ENCODE results near the gene SCGB1A1.
A peak's percentile ranks its signal among the peaks of the same experiment; 100 is the strongest.

SCGB1A1 gene

GRCh38 chr11:62398011-62398994 is 20.5 kb upstream of the SCGB1A1 start:
- DNase-seq (ENCODE audit: low read depth) = peak; percentile 15

- DNase-seq (ENCODE audit: low read depth) = no peak
Observed at GRCh38 chr11:62399172-62399877, 19.5 kb upstream of the SCGB1A1 start.

GRCh38 chr11:62399878-62400266 is 19.0 kb upstream of the SCGB1A1 start:
- no peak for DNase-seq (ENCODE audit: low read depth)

DNA sequence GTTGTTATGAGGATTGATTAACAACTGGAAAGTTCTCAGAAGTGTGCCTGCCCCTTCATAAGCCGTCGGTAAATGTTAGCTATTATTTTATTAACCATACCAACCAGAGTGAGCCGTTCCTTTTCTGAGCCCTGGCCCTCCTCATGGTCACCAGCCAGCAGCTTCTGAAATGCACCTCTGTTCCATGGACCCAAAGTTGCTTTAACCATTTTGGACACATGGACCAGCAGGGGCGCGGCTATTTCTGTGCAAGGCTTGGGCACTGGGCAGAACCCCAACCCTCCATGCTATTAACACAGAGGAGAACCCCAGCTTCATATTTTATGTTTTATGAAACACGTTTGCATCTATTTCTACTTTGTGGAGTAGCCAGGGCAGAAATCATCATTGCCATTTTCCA is 18.6 kb upstream of the SCGB1A1 start:
- no peak for DNase-seq (ENCODE audit: low read depth)

DNA sequence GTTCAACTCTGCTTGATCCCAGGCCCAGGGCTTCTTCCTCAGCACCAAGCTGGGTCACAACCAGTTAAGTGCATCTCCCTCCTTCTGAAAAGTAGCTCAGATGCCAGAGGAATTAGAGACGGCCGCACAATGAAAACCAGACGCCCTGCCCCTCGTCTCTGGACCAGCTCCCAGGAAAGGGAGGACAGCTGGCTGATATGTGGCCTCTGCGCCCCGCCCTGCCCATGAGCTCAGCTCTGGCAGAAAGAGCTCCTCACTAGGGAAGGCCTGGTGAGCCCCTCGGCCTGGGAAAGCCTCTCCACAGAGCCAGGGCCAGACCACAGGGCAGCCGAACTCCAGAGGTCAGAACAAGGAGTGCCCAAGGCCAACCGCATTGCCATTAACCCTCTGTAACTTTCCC is 18.1 kb upstream of the SCGB1A1 start:
- peak; percentile 91 for DNase-seq (ENCODE audit: low read depth)

DNA sequence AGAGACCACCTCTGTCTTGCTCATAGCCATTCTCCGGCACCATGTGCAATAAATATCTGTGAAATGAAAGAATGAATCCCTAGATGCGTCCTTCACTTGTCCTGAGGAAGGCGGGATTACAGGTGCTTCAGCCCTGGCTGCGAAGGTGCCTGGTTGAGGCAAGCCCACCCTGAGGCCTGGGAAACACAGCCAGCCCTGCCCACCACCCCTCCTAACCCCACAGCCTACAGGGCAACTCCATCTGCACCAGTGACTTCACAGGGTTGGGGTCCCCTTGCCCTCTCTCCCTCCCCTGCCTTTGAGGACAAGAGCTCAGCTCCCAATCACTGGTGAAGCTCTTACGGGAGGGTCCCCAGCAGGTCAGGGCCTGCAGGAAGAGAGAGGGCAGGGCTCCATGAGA is 17.5 kb upstream of the SCGB1A1 start:
- DNase-seq (ENCODE audit: low read depth) = no peak

DNA sequence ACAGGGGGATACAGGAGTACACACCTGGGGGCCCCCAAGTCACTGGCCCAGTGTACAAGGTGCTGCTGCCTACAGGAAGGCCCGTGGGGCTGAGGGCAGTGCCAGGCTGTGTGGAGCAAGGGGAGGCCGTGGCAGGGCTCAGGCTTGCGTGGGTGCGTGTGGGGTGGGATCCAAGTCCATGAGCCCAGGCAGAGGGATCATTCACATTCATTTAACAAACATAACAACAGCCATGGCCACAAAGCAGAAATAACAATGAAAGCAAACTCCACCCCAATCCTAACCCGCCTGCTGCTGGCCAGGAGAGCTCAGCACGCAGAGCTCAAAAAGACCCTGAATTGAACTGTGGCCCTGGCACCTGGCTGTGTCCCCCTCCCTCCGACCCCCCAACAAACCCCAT is 17.0 kb upstream of the SCGB1A1 start:
- no peak for DNase-seq (ENCODE audit: low read depth)

GRCh38 chr11:62402226-62402959 is 16.4 kb upstream of the SCGB1A1 start:
- DNase-seq (ENCODE audit: low read depth) = no peak

DNA sequence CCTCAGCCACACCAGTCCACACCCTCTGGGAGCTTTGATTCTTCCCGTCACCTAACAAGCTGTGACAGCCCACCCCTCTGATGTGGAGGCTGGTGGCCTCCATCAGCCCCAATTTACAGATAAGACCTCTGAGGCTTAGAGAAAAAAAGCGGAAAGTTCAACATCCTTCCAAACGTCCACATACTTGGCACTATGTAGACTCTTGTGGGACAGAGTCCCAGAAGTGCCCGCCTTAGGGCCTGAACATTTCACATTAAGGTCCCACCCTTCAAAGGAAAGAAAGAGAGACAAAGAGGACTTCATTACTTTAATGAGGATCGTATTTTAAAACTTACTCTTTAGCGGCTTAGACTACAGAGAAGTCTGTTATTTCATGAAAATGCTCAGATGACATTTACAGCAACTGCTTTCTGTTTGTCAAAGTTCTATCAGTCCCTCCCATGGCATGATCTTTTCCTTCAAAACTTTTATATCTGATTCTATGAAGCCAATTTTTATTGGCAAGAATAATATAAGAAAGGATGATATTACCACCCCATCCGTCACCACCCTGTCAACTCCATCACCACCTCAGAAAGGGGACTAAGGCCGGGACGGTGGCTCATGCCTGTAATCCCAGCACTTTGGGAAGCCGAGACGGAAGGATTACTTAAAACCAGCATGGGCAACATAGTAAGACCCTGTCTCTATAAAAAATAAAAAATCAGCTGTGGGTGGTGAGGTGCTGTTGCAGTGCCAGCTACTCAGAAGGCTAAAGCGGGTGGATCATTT is 15.7 kb upstream of the SCGB1A1 start:
- DNase-seq (ENCODE audit: low read depth) = no peak

GRCh38 chr11:62404435-62404834 is 14.4 kb upstream of the SCGB1A1 start:
- DNase-seq (ENCODE audit: low read depth) = no peak

- no peak for DNase-seq (ENCODE audit: low read depth)
Observed at GRCh38 chr11:62404901-62405300, 13.9 kb upstream of the SCGB1A1 start.

- DNase-seq (ENCODE audit: low read depth) = no peak
Observed at GRCh38 chr11:62406034-62406433, 12.8 kb upstream of the SCGB1A1 start.

DNA sequence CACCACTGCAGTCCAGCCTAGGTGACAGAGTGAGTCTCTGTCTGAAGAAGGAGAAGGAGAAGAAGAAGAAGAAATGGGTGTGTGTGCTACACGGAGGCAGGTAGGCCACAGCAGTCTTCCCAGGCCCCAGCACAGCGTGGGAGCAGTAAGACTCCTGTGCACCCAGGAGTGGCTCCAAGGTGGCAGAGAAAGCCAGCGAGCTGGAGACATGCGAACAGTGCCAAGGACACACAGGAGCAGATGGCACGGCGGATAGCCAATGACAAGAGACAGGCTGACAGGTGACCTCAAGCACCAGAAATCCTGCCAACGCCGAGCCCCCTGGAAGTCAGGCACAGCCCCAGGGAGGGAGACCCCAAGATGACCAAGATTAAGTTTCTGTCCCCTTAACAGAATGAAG is 9.0 kb upstream of the SCGB1A1 start:
- no peak for DNase-seq (ENCODE audit: low read depth)

GRCh38 chr11:62410972-62411371 is 7.9 kb upstream of the SCGB1A1 start:
- no peak for DNase-seq (ENCODE audit: low read depth)

DNA sequence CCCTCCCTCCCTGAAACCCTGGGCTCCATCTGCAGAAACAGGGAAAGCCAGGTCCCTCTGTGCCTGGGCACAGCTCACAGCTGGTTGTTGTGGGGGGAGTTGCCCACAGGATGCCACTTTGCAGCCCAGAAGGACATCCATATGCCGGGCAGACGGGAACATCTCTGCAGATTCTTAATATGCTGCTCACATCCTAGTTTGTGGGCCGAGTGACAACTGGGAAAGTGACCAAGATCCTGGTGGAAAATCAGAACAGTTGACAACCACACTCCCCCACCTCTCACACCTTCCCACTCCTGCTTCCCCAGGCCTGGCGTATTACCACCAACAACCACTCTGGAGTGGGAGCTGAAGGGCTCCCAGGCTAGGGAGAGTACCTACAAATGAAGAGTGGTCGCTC is 7.3 kb upstream of the SCGB1A1 start:
- no peak for DNase-seq (ENCODE audit: low read depth)

DNA sequence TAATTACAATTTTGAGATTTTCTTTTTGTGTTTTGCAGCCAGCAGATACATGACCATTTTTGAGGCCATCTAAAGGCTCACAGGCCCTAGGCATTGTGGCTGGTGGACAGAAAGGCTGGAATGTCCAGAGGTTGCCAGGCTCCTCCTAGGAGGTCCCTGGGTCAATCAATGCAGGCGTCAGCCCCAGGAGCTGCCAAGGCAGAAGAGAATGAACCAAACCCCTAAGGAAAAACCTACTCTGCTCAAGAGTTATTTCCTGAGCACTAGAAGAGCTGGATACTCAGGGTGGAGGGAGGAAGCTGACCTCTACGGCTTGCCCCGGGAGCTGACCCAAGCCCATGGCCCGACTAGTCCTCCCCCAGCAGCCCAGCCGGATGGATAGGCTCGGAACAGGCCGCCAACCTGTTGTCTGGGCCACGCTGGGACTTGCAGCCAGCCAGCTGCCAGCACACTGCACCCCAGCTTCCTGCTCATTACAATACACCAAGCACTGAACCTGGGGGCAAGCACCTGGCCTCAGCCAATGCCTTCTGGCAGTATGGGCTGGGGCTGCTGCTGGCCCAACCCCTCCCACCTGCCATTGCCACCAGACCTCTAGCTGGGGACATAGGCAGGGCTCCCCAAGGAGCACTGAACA is 5.7 kb upstream of the SCGB1A1 start:
- no peak for DNase-seq (ENCODE audit: low read depth)

GRCh38 chr11:62416596-62416995 is 2.2 kb upstream of the SCGB1A1 start:
- DNase-seq (ENCODE audit: low read depth) = no peak

DNA sequence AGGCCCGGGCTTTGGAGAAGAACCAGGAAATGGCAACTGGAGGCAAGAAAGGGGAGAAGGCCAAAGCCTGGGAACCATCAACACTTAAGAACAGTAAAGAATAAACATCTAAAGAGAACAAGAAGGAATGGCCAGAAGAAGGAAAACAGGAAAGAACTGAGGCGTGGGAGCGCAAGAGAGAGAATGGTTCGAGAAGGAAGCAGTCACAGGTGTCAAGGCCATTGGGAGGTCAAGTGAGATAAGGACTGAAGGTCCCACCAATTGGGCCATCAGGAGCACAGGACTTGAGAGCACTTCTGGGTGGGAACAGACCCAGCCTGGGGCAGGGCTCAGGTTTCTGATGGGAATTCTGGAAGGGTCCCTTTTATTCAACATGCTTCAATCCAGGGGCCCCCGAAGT is 697 bp upstream of the SCGB1A1 start:
- no peak for DNase-seq (ENCODE audit: low read depth)

GRCh38 chr11:62419314-62419929 is 589 bp downstream of the SCGB1A1 start:
- no peak for DNase-seq (ENCODE audit: low read depth)

- DNase-seq (ENCODE audit: low read depth) = no peak
Observed at GRCh38 chr11:62419943-62420342, 1.1 kb downstream of the SCGB1A1 start.

- DNase-seq (ENCODE audit: low read depth) = no peak
Observed at GRCh38 chr11:62420882-62421281, 2.0 kb downstream of the SCGB1A1 start.

All from GM04504 (cell line).